Measurements from ENCODE around the gene KMT2C.

KMT2C gene

GRCh38 chr7:152126741-152127140, 309.1 kb downstream of the KMT2C start:
- in situ Hi-C loops (cut with MboI; ENCODE audit: low sequenced_read_pairs) = no loop called here

- in situ Hi-C loops (cut with MboI; ENCODE audit: low sequenced_read_pairs) = no loop called here
Observed at GRCh38 chr7:152122540-152122939, 313.3 kb downstream of the KMT2C start.

- in situ Hi-C loops (cut with MboI; ENCODE audit: low sequenced_read_pairs) = no loop called here
Observed at GRCh38 chr7:152121432-152121831, 314.4 kb downstream of the KMT2C start.

- in situ Hi-C loops (cut with MboI; ENCODE audit: low sequenced_read_pairs) = no loop called here
Observed at GRCh38 chr7:152120776-152121175, 315.0 kb downstream of the KMT2C start.

GRCh38 chr7:152120210-152120609, 315.6 kb downstream of the KMT2C start:
- in situ Hi-C loops (cut with MboI; ENCODE audit: low sequenced_read_pairs) = no loop called here

- in situ Hi-C loops (cut with MboI; ENCODE audit: low sequenced_read_pairs) = no loop called here
Observed at GRCh38 chr7:152117356-152117755, 318.4 kb downstream of the KMT2C start.

- in situ Hi-C loops (cut with MboI; ENCODE audit: low sequenced_read_pairs) = no loop called here
Observed at GRCh38 chr7:152115021-152115718, 320.6 kb downstream of the KMT2C start.

- in situ Hi-C loops (cut with MboI; ENCODE audit: low sequenced_read_pairs) = no loop called here
Observed at GRCh38 chr7:152112829-152113228, 323.0 kb downstream of the KMT2C start.

- in situ Hi-C loops (cut with MboI; ENCODE audit: low sequenced_read_pairs) = no loop called here
Observed at GRCh38 chr7:152108359-152108758, 327.4 kb downstream of the KMT2C start.

GRCh38 chr7:152107945-152108344, 327.9 kb downstream of the KMT2C start:
- in situ Hi-C loops (cut with MboI; ENCODE audit: low sequenced_read_pairs) = no loop called here

GRCh38 chr7:152106990-152107389, 328.8 kb downstream of the KMT2C start:
- in situ Hi-C loops (cut with MboI; ENCODE audit: low sequenced_read_pairs) = no loop called here

- in situ Hi-C loops (cut with MboI; ENCODE audit: low sequenced_read_pairs) = no loop called here
Observed at GRCh38 chr7:152105205-152105604, 330.6 kb downstream of the KMT2C start.

GRCh38 chr7:152103691-152104090, 332.1 kb downstream of the KMT2C start:
- in situ Hi-C loops (cut with MboI; ENCODE audit: low sequenced_read_pairs) = no loop called here

- in situ Hi-C loops (cut with MboI; ENCODE audit: low sequenced_read_pairs) = no loop called here
Observed at GRCh38 chr7:152103066-152103465, 332.7 kb downstream of the KMT2C start.

GRCh38 chr7:152097330-152097729, 338.5 kb downstream of the KMT2C start:
- in situ Hi-C loops (cut with MboI; ENCODE audit: low sequenced_read_pairs) = no loop called here

- in situ Hi-C loops (cut with MboI; ENCODE audit: low sequenced_read_pairs) = no loop called here
Observed at GRCh38 chr7:152095771-152096170, 340.0 kb downstream of the KMT2C start.

- in situ Hi-C loops (cut with MboI; ENCODE audit: low sequenced_read_pairs) = no loop called here
Observed at GRCh38 chr7:152093717-152094116, 342.1 kb downstream of the KMT2C start.

- in situ Hi-C loops (cut with MboI; ENCODE audit: low sequenced_read_pairs) = no loop called here
Observed at GRCh38 chr7:152090747-152091146, 345.1 kb downstream of the KMT2C start.

- in situ Hi-C loops (cut with MboI; ENCODE audit: low sequenced_read_pairs) = no loop called here
Observed at GRCh38 chr7:152089183-152089582, 346.6 kb downstream of the KMT2C start.

GRCh38 chr7:152086513-152086912, 349.3 kb downstream of the KMT2C start:
- in situ Hi-C loops (cut with MboI; ENCODE audit: low sequenced_read_pairs) = no loop called here

- in situ Hi-C loops (cut with MboI; ENCODE audit: low sequenced_read_pairs) = no loop called here
Observed at GRCh38 chr7:152085131-152085530, 350.7 kb downstream of the KMT2C start.
